Hepatocyte (in vitro differentiated cells): Measurements from ENCODE around the gene WNT3A. TPM values are rescaled to one million over a fixed set of nuclear protein-coding genes. Genes with fewer than 3 reads are reported as not detected.

ENCODE experiments used
- DNase-seq: peaks from one replicate; pipeline ENCODE4 v3.0.0-alpha.2; 2016; ENCODE audit warnings: low spot score
- H2AFZ ChIP-seq: fragments of 200-600 bp; sonication (generic); 2 replicates; pipeline ENCODE4 v1.6.0; 2016; ENCODE audit warnings: antibody characterized with exemption, mild to moderate bottlenecking
- H3K27ac ChIP-seq: fragments of 200-600 bp; sonication (generic); 2 replicates; pipeline ENCODE4 v1.5.1; 2016; ENCODE audit warnings: mild to moderate bottlenecking
- H3K27me3 ChIP-seq: fragments of 200-600 bp; sonication (generic); 2 replicates; pipeline ENCODE4 v1.6.1; 2016
- H3K36me3 ChIP-seq: fragments of 200-600 bp; sonication (generic); replicated peaks from 2 replicates; pipeline ENCODE4 v1.5.1; 2016; ENCODE audit warnings: low read depth; ENCODE audit not compliant: insufficient read depth
- H3K4me1 ChIP-seq: fragments of 200-600 bp; sonication (generic); 2 replicates; pipeline ENCODE4 v1.5.1; 2016; ENCODE audit warnings: mild to moderate bottlenecking, moderate library complexity; ENCODE audit not compliant: insufficient read depth
- H3K4me2 ChIP-seq: fragments of 200-600 bp; sonication (generic); 2 replicates; pipeline ENCODE4 v1.6.0; 2016
- H3K4me3 ChIP-seq: fragments of 200-600 bp; sonication (generic); 2 replicates; pipeline ENCODE4 v1.5.1; 2016; ENCODE audit warnings: mild to moderate bottlenecking
- H3K79me2 ChIP-seq: fragments of 200-600 bp; sonication (generic); 2 replicates; pipeline ENCODE4 v1.6.0; 2017; ENCODE audit warnings: mild to moderate bottlenecking
- H3K9me2 ChIP-seq: fragments of 200-600 bp; sonication (generic); replicated peaks from 2 replicates; pipeline ENCODE4 v1.6.0; 2017; ENCODE audit warnings: mild to moderate bottlenecking; ENCODE audit not compliant: insufficient read depth
- H3K9me3 ChIP-seq: fragments of 200-600 bp; sonication (generic); 2 replicates; pipeline ENCODE4 v1.5.1; 2016; ENCODE audit warnings: low read depth, mild to moderate bottlenecking
- H4K20me1 ChIP-seq: fragments of 200-600 bp; sonication (generic); 2 replicates; pipeline ENCODE4 v1.6.0; 2016; ENCODE audit warnings: mild to moderate bottlenecking; ENCODE audit not compliant: insufficient read depth, poor library complexity, severe bottlenecking
- CTCF ChIP-seq: fragments of 200-600 bp; sonication (generic); IDR thresholded peaks from 2 replicates; pipeline ENCODE4 v1.5.1; 2016; ENCODE audit warnings: antibody characterized with exemption, mild to moderate bottlenecking; ENCODE audit not compliant: poor library complexity
- EZH2 ChIP-seq: fragments of 200-600 bp; sonication (generic); IDR thresholded peaks from 2 replicates; pipeline ENCODE4 v1.6.1; 2016; ENCODE audit warnings: antibody characterized with exemption, mild to moderate bottlenecking, borderline replicate concordance
- EZH2phosphoT487 ChIP-seq: fragments of 200-600 bp; sonication (generic); IDR thresholded peaks from one replicate; pipeline ENCODE4 v1.6.1; 2018; ENCODE audit warnings: antibody characterized with exemption, mild to moderate bottlenecking, low read depth, moderate library complexity; ENCODE audit not compliant: unreplicated experiment, severe bottlenecking
- WGBS: methylation state at CpG from one replicate; pipeline ENCODE4 v1.1.6; 2016; ENCODE audit warnings: low lambda C conversion rate; ENCODE audit errors: missing lambda C conversion rate; 5-methylcytosine and 5-hydroxymethylcytosine counted together
- polyA plus RNA-seq: library from polyadenylated mRNA; unstranded; fragments of >200 nt; fragmentation: Nextera tagmentation; extraction: Ambion mirVana; gene quantifications from 2 replicates; pipeline ENCODE4 v1.2.1, GENCODE V29; 2016
- total RNA-seq: library from RNA; depleted of rRNA; stranded (reverse); fragments of >200 nt; gene quantifications from 2 replicates; pipeline ENCODE4 v1.2.3, GENCODE V29; 2014

WNT3A gene
- total and polyA plus RNA-seq, 2 experiments from 2014 or later: 0.03 TPM; not detected in 1

GRCh38 chr1:228045871-228046270 lies 39.1 kb downstream of the WNT3A start:
- 70% methylated on average over 9 of the region's 9 CpGs for WGBS

DNA sequence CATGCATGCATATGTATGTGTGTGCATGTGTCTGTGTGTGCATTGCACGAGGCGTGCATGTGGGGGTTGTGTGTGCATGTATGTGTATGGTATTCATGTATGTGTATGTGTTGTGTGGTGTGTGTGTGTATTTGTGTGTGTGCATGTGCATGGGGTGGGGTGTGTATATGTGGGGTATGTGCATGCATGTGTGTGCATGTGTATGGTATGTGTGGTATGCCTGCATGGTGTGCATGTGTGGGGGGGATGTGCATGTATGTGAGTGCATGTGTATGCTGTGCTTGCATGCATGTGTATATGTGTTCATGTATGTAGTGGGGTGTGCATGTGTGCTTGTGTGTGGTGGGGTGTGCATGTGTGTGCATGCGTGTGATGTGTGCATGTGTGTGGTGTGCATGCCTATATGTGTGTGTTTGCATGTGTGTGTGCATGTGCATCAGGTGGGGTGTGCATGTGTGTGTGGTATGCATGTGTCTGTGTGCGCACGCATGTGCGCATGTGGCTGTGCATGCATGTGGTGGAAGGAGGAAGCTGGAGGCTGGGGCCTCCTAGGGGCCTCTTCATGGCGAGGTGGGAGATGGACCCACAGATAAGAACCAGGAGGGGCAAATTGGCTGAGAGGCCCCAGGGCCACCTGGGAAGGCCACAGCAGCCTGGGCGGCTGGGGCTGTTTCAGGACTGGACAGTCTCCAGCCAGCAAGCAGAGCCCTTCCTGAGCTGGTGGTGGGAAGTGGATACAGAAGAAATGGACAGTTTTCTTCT lies 39.8 kb downstream of the WNT3A start:
- no peak overlapping the region for H2AFZ ChIP-seq
- H3K36me3 ChIP-seq: no peaks in the 10 kb centered on the region
- no peak overlapping the region for H3K27ac ChIP-seq
- no peaks in the 10 kb centered on the region for H3K4me1 ChIP-seq
- no peak for DNase-seq
- H3K27me3 ChIP-seq: peaks cover 3% of the 10 kb centered on the region
- 91% methylated on average over 8 of the region's 8 CpGs for WGBS
- H3K79me2 ChIP-seq: no peaks in the 10 kb centered on the region
- TF ChIP-seq EZH2phosphoT487: no peak
- no peak for TF ChIP-seq CTCF
- TF ChIP-seq EZH2: no peak
- no peak overlapping the region for H3K4me2 ChIP-seq
- no peak overlapping the region for H3K4me3 ChIP-seq
- H3K9me3 ChIP-seq: no peaks in the 10 kb centered on the region
- H3K9me2 ChIP-seq: no peaks in the 10 kb centered on the region
- no peaks in the 10 kb centered on the region for H4K20me1 ChIP-seq

More at GRCh38 chr1:228045871-228046270, 39.1 kb downstream of the WNT3A start:
- no peak overlapping the region for H3K27ac ChIP-seq
- peaks cover 5% of the 10 kb centered on the region for H3K27me3 ChIP-seq
- no peaks in the 10 kb centered on the region for H3K79me2 ChIP-seq
- H3K4me3 ChIP-seq: no peak overlapping the region
- H3K4me1 ChIP-seq: no peaks in the 10 kb centered on the region
- DNase-seq: no peak
- no peaks in the 10 kb centered on the region for H3K36me3 ChIP-seq
- no peaks in the 10 kb centered on the region for H3K9me2 ChIP-seq
- no peaks in the 10 kb centered on the region for H4K20me1 ChIP-seq
- TF ChIP-seq EZH2phosphoT487 (no peak), CTCF (no peak), EZH2 (no peak)
- H2AFZ ChIP-seq: no peak overlapping the region
- no peaks in the 10 kb centered on the region for H3K9me3 ChIP-seq
- no peak overlapping the region for H3K4me2 ChIP-seq

DNA sequence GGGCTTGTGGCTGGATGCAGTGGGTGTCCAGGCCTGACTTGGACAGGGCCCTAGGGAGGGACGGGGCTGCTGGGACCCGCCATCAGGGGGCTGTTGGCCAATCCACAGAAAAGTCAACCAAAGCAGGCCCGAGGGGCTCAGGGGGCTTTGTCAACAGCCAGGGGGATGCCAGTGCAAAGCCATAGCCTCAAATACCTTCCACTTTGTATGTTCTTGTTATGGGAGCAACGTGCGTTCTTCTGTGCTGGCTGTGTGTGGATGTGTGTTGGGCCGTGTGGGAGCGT lies 40.3 kb downstream of the WNT3A start:
- Histone ChIP-seq H3K27me3 (no peaks in the 10 kb centered on the region), H3K4me3 (no peak overlapping the region), H3K9me3 (no peaks in the 10 kb centered on the region), H3K9me2 (no peaks in the 10 kb centered on the region), H4K20me1 (no peaks in the 10 kb centered on the region), H3K36me3 (no peaks in the 10 kb centered on the region), H2AFZ (no peak overlapping the region), H3K4me1 (no peaks in the 10 kb centered on the region), H3K27ac (no peak overlapping the region), H3K4me2 (no peak overlapping the region), H3K79me2 (no peaks in the 10 kb centered on the region)
- WGBS: 93% methylated on average over 7 of the region's 7 CpGs
- no peak for DNase-seq
- TF ChIP-seq CTCF: no peak
- no peak for TF ChIP-seq EZH2phosphoT487
- TF ChIP-seq EZH2: no peak
